Measurements from ENCODE around the gene ZNF747.
A peak's percentile ranks its signal among the peaks of the same experiment; 100 is the strongest.
"Not testable (repeated sequence)": the region's sequence is repeated elsewhere in the genome, so short reads cannot be mapped to it uniquely, and the experiment has no call there.

The ZNF747 gene

DNA sequence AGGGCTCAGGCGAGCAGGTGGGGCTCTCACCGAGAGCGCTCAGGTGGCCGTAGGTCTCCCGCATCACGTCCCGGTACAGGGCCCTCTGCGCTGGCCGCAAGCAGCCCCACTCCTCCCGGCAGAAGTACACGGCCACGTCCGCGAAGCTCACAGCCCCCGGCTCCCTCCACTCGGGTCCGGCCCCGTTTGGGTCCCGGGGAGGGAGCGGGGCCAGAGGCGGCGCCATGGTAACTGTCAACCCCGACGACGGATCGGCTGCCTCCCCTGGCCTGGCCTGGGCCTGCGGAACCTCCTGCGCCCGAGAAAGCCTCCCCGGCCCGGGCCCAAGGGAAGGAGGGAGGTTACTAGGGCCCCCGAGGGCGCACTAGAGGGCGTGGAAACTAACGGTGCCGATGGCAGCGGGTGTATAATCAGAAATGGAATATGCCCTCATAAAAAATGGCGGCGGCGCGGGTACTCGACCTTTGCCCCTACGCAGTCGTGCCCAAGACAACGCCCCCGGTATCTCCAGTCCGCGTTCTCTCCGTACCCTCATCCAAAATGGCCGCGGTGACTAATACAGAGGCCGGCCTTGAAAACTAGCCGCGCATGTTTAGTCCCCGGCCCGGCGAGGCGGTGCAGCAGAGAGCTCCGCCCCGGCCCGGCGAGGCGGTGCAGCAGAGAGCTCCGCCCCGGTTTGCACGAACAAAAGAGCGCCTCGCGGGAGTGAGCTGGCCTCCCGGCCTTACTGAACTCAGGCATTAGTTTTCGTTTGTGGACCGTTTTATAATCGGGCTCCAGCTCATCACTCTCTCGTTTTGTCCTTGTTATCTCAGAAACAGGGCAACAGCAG lies 23.5 kb upstream of the ZNF747 start, which contains the start of gene ZNF764:
TSS of gene ZNF764 (minus strand) at position 418 of the 832 bp plus-strand sequence. CDS start at position 226, 192 bp downstream.
- DNase-seq (ENCODE audit: low read depth), result peak; percentile 88

DNA sequence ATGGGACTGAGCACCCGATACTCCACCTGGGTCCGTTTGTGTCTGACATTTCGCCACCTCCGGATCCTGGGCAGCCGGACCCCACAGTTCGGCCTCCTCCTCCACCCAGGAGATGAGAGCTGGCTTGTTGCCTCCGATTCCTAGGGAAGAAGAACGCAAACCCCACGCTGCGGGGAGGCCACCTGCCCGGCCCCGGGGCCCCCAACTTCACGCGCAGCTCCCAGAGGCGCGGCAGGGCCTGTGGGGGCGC lies 23.0 kb upstream of the ZNF747 start:
- DNase-seq (ENCODE audit: low read depth), result no peak

DNA sequence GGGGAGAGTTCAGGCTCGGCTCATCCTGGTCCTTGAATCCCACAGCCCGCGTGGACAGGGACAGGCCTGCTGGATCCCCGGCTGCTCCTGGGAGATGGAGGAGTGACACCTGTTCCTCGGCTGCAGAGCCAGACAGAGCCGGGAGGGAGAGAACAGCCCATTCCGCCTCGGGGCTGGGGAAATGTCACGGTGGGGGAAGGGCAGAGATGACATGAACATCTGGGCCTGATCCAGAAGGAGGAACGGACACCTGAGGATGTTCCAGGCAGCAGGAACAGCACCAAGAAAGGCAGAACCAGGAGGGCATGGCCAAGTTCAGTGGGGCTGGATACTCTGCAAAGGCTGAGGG lies 21.4 kb upstream of the ZNF747 start:
- DNase-seq (ENCODE audit: low read depth), result no peak

DNA sequence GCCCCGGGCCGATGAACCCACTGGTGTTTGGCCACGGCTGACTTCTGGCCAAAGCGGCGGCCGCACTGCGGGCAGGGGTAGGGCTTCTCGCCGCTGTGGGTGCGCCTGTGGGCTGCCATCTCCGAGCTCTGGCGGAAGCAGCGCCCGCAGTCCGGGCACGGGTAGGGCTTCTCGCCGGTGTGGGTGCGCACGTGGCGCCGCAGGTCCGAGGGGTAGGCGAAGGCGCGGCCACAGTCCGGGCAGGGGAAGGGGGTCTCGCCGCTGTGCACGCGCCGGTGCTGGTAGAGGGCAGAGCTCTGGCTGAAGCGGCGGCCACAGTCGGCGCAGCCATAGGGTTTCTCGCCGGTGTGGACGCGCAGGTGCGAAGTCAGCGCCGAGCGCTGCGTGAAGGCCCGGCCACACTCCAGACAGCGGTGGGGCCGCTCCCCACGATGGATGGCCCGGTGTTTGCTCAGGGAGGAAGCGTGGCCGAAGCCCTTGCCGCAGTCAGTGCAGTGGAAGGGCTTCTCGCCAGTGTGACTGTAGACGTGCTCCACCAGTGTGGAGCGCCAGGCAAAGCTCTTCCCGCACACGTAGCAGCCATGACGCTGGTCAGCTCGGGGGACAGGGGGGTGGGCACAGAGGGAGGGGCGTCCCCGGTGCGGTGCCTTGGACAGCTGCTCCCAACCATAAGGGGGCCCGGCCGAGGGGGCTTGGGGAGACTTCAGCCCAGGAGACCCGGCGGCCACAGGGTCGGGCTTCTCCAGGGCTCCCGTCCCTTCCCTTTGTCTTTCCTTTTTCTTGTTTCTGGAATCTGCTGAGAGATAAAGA lies 20.9 kb upstream of the ZNF747 start:
- no peak for DNase-seq (ENCODE audit: low read depth)

DNA sequence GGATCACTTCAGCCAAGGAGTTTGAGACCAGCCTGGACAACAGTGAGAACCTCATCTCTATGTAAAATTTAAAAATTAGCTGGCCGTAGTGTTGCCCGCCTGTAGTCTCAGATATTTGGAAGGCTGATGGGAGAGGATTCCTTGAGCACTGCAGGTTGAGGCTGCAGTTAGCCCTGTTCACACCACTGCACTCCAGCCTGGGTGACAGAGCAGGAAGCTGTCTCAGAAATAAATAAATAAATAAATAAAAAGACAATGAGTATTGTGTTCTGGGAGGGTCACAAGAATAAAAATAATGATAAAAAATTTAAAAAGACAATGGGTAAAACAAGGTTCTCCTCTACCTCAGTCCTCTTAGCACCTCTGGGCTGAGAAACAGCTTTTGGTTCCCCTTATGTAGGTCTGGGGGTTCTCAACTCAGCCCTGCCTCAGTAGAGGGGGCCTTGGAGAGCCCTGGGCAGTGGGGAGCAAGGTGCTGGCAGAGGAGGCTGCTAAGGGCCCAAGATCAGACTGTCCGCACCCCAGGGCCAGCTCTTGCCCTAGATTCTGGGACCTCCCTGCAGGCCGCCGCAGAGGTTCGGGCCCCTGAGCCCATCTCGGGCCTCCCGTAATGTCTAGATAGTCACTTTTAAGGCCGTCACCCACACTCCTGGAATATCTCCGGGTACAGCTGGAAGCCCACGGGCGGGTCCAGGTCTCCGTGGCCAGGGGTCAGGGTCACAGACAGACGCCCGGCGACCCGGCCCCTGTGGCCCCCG lies 20.1 kb upstream of the ZNF747 start:
- DNase-seq (ENCODE audit: low read depth), result no peak

DNA sequence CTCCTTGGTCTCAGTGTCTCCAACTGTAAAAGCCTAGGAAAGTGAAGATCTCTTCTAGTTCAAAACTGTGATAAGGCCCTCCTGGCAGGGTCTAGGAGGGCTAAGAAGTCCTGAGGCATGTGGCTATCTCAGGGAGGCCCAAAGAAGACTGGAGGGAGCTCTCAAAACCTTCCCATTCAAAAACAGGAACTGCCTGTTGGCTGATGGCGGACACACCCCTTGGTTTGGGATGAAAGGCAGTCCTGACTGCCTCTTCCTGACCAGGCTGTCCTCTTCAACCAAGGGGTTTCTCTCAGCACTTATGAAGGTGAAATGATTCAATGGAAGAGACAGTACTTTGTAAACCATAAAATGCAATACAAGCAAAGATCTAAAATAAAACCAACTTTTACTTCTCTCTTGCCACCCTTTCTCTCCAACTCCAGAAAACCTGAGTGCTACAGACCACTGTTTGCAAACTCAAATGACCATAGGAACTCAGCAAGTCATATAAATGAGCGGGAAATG lies 18.8 kb upstream of the ZNF747 start:
- no peak for DNase-seq (ENCODE audit: low read depth)

DNA sequence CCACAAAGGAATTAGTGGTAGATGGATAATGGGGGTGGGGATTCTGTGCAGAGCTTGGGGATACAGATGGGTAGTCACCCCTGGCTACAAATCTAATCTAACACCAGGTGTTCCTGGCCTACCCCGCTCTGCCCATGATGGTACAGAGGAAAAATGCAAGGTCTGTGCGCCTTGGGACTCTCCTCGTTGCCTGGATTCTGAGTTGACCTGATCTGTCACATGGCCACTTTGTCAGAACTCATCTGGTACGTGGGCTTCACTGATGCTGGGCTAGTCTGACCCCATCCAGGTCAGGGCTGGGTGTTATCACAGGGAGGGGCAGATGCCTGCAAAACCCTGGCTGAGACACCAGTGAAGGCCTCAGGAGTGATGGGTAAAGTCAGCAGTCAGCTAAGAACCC lies 18.3 kb upstream of the ZNF747 start:
- no peak for DNase-seq (ENCODE audit: low read depth)

DNA sequence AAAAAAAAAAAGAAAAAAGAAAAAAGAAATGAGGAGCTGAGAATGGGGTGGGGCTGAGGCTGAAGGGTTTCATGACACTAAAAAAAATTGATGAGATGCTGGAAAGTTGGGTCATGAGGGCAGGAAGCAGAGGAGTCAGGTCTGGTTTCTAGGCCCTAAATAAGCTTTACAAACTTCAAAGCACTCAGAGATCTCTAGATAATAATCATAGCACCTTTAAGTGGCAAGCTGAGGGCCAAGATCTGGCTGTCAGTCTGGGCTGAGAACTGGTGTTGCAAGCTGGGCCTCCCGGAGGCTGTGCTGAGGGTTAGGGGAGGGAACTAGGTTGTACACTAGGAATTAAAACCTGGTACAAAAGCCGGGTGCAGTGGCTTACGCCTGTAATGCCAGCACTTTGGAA lies 17.1 kb upstream of the ZNF747 start:
- DNase-seq (ENCODE audit: low read depth), result no peak

DNA sequence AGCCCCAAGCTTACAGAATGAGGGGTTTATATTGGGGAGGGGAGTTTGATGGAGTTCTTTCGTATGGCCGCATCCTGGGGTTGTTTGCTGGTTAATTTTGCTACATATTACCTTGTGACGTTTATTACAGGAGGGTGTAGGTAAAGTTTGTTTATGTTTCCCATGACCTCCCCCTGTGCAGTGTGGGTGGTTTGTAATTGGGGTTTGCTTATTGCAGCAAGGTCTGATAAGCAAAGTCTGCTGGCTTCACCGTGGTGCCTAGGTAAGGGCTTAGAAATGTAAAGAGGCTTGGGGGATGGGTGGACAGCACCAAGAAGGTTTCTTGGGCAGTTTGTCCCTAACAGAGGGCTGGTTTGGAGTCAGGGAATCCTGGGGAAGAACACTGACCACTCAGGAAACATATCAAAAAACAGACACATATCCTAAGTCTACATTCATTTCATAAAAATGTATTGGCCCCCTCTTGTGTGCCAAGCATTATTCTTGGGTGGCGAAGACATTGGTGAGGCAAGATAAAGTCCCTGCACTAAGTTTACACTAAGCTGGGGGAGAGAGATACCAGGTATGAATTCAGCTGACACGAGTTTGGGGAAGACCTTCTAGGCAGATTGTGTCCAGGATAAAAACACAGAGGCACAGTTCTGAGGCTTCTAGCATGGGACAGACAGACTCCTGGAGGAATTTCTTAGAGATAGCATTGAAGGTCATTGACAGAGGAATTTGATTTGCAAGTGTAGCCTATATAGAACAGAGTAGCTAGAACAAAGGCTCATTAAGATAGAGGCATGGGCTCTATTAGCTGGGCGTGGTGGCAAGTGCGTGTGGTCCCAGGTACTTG lies 14.0 kb upstream of the ZNF747 start:
- no peak for DNase-seq (ENCODE audit: low read depth)

DNA sequence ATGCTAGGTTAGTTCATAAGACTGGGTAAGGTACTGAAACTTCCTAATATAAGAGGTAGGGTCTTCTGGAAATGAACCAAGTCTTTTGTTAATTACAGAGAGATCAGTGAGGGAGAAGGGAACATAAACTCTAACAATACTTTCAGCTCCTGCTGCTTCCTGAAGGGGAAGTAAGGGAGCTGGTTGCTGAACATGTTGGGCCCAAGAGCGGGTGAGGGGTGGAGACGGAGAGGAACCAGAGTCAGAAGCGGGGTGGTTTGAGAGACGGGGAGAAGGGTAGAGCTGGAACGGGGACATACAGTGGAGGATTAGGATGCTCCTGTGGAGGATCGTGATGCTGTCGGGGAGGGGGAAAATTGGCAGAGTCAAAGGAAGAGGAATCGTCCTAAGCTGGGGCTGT lies 11.5 kb upstream of the ZNF747 start:
- DNase-seq (ENCODE audit: low read depth), result no peak

DNA sequence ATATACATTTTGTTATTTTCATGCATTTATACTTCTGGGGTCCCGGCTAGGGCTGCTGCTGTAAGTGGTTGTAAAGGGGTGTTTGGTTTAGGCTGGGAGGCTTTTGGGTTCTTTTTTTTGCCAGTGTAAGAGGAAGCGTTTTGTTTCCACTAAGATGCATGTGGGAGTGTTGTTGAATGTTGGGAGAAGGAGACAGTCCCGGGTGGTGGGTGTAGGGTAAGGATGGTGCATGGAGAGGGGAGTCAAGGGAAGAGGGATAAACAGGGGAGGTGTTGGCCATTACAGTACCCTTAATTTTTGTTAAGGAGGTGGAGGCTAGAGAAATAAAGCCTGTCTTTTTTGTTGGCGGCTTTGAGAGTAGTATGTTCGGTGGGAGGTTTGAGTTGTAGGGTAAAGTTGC lies 8.4 kb upstream of the ZNF747 start:
- no peak for DNase-seq (ENCODE audit: low read depth)

DNA sequence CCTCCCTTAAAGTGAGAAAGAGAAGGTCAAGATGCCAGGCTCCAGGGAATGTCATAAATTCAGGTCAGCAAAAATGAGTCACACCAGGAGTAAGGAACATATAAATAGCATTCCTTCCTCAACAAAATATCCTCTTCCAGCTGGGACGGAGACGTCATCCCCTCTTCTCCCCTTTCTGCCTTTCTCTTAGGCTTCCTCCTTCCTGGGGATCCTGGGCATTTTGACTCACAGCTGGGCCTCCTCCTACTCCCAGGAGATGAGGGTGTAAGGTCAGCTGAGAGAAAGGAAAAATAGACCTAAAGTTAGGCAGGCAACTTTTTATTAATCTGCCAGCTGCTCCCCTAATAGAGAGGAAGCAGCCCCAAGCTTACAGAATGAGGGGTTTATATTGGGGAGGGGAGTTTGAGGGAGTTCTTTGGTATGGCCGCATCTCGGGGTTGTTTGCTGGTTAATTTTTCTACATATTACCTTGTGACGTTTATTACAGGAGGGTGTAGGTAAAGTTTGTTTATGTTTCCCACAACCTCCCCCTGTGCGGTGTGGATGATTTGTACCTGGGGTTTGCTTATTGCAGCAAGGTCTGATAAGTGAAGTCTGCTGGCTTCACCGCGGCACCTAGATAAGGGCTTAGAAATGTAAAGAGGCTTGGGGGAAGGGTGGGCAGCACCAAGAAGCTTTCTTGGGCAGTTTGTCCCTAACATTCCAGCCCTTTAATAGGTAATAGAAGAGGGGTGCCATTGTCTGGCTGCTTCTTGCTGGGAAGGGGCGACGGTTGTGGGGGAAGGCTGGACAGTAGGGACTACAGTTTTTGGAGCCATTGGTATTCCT lies 7.1 kb upstream of the ZNF747 start:
- DNase-seq (ENCODE audit: low read depth), result no peak

DNA sequence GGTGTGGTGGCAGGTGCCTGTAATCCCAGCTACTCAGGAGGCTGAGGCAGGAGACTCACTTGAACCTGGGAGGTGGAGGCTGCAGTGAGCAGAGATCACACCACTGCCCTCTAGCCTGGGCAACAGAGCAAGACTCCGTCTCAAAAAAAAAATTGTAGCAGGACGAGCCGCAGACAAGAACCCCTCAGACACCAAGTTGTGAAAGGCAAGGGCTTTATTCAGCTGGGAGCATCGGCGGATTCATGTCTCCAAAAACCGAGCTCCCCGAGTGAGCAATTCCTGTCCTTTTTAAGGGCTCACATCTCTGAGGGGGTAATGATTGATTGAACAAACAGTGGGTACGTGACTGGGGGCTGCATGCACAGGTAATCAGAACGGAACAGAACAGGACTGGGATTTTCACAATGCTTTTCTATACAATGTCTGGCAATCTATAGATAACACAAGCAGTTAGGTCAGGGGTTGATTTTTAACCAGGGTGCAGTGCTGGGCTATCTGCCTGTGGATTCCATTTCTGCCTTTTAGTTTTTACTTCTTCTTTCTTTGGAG lies 6.3 kb upstream of the ZNF747 start:
- not testable (repeated sequence) for DNase-seq (ENCODE audit: low read depth)

DNA sequence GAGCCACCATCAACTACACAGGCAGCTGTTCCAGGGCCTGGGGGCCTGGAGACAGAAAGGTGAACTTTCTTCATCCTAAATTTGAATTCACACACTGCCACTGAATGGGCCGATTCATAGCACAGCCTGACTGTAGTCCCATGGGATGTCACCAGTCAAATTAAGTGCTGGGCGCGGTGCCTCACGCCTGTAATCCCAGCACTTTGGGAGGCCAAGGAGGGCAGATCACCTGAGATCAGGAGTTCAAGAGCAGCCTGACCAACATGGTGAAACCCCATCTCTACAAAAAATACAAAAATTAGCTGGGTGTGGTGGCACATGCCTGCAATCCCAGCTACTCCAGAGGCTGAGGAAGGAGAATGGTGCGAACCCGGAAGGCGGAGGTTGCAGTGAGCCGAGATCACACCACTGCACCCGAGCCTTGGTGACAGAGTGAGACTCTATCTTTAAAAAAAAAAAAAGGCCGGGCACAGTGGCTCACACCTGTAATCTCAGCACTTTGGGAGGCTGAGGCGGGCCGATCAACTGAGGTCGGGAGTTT lies 5.4 kb upstream of the ZNF747 start:
- not testable (repeated sequence) for DNase-seq (ENCODE audit: low read depth)

DNA sequence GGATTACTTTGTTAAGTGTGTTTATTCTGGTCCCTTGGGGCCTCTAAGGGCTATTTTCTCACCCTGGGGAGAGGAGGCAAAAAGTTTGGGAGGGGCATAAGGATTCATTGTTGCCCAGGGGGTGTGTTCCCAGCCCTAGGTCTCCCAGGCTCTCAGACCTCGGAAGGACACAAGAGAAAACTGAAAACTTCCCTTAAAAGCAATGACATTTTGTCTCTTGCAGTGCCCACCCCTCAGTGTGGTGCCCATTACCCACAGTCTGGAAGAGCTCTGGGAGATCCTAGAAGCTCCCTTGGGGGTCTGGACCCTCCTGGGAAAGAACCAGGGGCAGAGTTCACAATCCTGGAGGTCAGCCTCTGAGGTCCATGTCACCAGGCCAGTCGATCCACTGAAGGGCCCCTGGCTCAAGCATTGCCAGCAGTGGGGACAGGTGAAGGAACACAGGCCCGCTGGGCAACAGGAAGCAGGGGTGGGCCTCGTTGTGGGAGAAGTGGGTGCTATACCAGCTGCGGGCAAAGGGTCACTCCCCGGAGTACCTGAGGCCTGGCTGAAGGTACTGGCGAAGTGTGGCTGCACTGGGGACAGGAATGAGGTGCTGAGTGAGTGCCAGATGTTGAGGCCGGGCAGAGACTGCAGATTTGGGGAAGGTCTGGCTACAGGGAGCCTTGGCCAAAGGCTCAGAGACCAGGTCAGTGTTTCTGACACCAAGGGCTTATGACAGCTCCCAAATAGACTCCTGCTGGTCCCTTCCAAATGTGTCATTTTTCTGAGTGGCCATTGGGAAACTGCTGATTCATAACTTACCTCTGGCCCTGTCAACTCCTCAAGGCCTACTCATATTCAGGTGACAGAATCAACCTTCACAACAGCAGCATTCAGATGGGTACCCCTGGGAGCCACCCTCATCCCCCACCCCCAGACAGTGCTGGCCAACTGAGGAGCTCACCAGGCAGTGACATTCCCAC lies 4.6 kb upstream of the ZNF747 start:
- DNase-seq (ENCODE audit: low read depth), result no peak

DNA sequence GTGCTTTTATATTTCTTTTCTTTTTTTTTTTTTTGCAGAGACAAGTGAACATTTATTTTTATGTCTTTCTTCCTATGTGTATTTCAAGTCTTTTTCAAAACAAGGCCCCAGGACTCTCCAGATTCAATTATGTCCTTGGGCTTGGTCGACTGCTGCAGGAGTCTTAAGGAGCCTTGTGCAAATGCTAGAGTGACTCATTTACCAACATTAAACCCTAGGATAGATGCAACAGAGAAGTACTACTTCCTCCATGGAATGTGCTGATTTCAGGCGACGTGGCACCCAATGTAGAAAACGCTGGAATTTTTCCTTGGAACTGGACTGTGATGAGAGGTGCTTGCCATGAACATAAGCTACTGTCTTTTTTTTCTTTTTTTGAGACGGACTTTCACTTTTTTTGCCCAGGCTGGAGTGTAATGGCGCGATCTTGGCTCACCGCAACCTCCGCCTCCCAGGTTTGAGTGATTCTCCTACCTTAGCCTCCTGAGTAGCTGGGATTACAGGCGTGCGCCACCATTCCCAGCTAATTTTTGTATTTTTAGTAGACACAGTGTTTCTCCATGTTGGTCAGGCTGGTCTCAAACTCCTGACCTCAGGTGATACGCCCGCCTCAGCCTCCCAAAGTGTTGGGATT lies 1.9 kb upstream of the ZNF747 start:
- DNase-seq (ENCODE audit: low read depth), result not testable (repeated sequence)

DNA sequence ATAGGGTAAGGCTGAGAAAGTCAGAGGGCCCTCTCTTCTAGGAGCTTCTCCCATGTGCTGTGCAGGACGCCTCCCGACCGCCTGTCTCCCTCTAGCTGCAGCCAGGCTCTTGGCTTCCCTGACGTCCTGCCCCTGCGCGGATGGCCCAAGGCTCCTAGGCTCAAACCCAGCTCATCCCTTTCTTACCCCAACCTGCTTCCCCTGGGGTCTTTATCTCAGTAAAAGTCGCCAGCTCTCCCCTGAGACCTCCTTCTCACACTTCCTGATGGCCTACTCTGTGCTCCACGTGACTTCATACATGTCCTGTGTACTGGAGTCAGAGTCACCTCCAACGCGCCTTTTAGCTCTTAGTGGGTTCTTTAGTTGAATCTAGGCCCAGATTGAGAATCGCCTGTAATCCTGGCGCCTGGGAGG lies 1.1 kb upstream of the ZNF747 start:
- no peak for DNase-seq (ENCODE audit: low read depth)

DNA sequence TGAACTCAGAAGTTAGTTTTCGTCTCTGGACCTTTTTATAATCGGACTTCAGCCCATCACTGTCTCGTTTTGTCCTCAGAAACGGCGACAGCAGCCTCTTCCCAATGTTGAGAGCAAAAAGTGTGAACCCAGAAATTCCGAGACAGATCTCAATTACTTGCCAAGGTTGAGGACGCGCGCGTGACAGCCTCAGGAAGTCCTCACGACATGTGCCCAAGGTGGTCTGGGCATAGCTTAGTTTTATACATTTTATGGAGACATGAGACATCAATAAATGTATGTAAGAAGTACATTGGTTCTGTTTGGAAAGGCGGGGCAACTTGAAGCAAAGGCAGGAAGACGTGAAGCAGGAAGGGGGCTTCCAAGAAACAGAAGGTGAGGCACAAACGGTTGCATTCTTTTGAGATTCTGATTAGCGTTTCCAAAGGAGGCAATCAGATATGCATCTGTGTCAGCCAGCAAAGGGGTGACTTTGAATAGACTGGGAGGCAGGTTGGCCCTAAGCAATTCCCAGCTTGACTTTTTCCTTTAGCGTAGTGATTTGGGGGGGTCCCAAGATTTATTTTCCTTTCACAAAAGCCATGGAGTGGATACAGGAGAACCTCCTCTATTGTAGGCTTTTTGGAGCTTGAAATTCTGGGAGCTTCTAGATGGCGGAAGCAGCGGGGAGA lies 583 bp upstream of the ZNF747 start:
- DNase-seq (ENCODE audit: low read depth), result no peak
